GM15510 (cell line): ENCODE results near the gene DNAH3.

Source experiments
- POLR2A ChIP-seq: IDR thresholded peaks from 3 replicates; pipeline ENCODE4 v1.6.1; 2011; ENCODE audit warnings: borderline replicate concordance; ENCODE audit not compliant: insufficient read length; ENCODE audit errors: extremely low read depth

The DNAH3 gene

GRCh38 chr16:21175397-21175796, 24.8 kb upstream of the DNAH3 start:
- no peak for TF ChIP-seq POLR2A

GRCh38 chr16:21172650-21173049, 22.0 kb upstream of the DNAH3 start:
- TF ChIP-seq POLR2A: no peak

DNA sequence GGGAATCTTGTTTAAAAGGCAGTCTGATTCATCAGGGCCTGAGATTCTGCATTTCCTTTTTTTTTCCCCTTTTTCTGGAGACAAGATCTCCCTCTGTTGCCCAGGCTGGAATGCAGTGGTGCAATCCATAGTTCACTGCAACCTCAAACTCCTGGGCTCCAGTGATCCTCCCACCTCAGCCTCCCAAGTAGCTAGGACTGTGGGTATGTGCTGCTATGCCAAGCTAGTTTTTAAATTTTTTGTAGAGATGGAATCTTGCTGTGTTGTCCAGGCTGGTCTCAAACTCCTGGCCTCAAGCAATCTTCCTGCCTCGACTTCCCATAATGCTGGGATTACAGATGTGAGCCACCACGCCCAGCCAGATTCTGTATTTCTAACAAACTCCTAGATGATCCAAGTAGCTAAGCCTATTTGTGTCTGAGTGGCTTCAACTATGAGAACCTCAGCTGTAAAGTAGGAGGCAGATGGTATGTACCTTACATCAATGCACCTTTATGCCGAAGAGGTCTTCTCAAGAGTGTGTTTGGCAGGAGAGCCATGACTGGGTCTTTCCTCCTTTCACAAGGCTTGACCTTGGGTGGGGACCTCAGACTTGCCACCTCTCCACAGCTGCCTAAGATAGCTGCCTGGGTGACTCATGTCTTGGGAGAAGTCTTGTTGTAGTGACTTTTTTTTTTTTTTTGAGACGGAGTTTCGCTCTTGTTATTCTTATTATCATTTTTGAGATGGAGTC, 18.8 kb upstream of the DNAH3 start:
- no peak for TF ChIP-seq POLR2A

DNA sequence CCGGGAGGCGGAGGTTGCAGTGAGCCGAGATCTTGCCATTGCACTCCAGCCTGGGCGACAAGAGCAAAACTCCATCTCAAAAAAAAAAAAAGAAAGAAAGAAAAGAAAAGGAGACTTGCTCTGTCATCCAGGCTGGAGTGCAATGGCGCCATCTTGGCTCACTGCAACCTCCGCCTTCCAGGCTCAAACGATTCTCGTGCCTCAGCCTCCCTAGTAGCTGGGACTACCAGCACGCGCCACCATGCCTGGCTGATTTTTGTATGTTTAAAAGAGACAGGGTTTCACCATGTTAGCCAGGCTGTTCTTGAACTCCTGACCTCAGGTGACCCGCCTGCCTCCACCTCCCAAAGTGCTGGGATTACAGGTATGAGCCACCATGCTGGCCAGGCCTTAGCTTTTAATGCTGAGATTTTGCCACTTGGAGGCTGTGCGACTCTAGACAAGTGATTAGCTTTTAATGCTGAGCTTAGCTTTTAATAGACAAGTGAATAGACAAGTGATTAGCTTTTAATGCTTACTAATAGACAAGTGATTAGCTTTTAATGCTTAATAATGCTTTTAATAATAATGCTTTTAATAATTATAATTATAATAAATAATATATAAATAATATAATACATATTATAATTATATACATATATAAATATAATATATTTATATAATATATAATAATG, 17.4 kb upstream of the DNAH3 start:
- TF ChIP-seq POLR2A: no peak

GRCh38 chr16:21167360-21167759, 16.7 kb upstream of the DNAH3 start:
- no peak for TF ChIP-seq POLR2A

DNA sequence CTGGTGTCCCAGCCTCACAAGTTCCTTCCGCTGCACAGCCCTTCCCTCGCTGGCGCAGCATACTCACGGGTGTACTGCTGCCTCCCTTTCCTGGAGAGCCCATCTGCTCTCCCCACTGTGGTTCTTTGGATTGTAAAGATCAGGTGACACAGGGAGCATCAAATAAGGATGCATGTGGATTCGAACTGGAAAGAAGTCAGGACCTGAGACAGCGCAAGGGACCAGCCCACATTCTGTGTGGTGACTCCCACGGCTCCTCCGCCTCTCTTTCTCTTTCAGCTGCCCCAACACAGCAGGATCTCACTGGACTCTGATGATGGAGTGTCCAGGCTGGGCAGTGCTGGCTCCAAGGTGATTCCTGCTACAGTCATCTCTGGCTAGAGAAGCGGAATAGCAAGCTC, 15.9 kb upstream of the DNAH3 start:
- TF ChIP-seq POLR2A: no peak

GRCh38 chr16:21164521-21165168, 14.0 kb upstream of the DNAH3 start:
- no peak for TF ChIP-seq POLR2A

GRCh38 chr16:21163576-21163975, 12.9 kb upstream of the DNAH3 start:
- TF ChIP-seq POLR2A: no peak

GRCh38 chr16:21162661-21163151, 12.1 kb upstream of the DNAH3 start:
- no peak for TF ChIP-seq POLR2A

- no peak for TF ChIP-seq POLR2A
Measured at GRCh38 chr16:21161211-21161610, 10.6 kb upstream of the DNAH3 start.

- TF ChIP-seq POLR2A: no peak
Measured at GRCh38 chr16:21160276-21160675, 9.6 kb upstream of the DNAH3 start.

DNA sequence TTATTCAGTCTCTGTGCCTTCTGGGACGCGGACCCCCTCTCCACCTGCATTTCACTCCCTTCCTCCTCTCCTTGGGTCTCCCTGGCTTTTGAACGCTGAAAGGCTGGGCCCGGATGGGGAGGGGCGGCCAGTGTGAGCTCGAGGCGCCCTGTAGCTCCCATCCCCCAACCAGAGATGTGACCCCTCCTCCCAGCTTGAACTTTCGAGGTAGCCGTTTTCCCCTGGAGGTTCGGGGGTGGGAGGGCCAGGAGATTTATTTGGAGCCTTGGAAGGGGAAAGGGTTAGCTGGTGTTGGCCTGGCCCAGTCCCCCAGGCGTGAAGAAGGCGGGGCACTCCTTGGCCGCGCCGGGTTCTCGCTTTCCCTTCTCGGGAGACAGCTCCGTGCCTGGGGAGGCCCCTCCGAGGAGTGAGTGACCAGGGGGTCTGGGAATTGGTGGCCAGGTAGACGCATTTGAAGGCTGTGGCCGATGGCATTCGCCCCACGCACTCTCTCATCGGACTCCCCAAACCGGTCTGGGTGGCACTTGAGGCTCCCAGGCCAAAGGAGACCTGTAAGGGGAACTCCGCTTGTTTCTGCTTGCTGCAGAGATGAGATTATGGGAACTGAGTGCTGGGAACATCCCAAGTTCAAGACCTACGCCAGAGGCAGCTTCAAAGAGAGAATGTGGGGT, 8.8 kb upstream of the DNAH3 start:
- TF ChIP-seq POLR2A: no peak

- no peak for TF ChIP-seq POLR2A
Measured at GRCh38 chr16:21158208-21159110, 7.8 kb upstream of the DNAH3 start, which contains the start of gene LDAF1. TSS of gene LDAF1 (plus strand) at chr16:21158674. CDS start at chr16:21161183, 2,509 bp downstream.

GRCh38 chr16:21157632-21158031, 7.0 kb upstream of the DNAH3 start:
- TF ChIP-seq POLR2A: no peak
